Liver (tissue), 3 donors: Measurements from ENCODE around the gene TLE3.
"Not testable (repeated sequence)": the region's sequence is repeated elsewhere in the genome, so short reads cannot be mapped to it uniquely, and the experiment has no call there.

ENCODE experiments used
- EGR1 ChIP-seq, 2 donors: IDR thresholded peaks; 2 replicates each; pipeline ENCODE4 v1.6.1; 2016 to 2018; ENCODE audit warnings: antibody characterized with exemption in 2 of 2, low read depth in 2 of 2
- FOXA2 ChIP-seq: IDR thresholded peaks from 2 replicates; pipeline ENCODE4 v1.6.1; 2016; ENCODE audit warnings: antibody characterized with exemption
- GABPA ChIP-seq, 2 donors: IDR thresholded peaks in 1 of 2; conservative IDR thresholded peaks in 1 of 2; 2 replicates each; pipeline ENCODE4 v1.6.1; 2016; ENCODE audit warnings: antibody characterized with exemption in 2 of 2, mild to moderate bottlenecking in 1 of 2, moderate library complexity in 1 of 2
- MAX ChIP-seq: IDR thresholded peaks from 2 replicates; pipeline ENCODE4 v1.6.1; 2016; ENCODE audit warnings: antibody characterized with exemption
- TAF1 ChIP-seq: conservative IDR thresholded peaks from 2 replicates; pipeline ENCODE4 v1.6.1; 2016; ENCODE audit warnings: antibody characterized with exemption, mild to moderate bottlenecking
- TF ChIP-seq, protein P1 (sequence below): fragments of 150-350 bp; IDR thresholded peaks from 2 replicates; pipeline ENCODE4 v1.5.1; 2017; ENCODE audit warnings: improper control_type of control experiment, low read depth, low read length; ENCODE audit not compliant: missing input control
- donor health status: healthy.
- donor health status: healthy.

- not testable (repeated sequence) for TF ChIP-seq EGR1 (IDR thresholded peaks at IDR 0.05; ENCODE audit: low read depth in 2 of 2); MAX; TAF1; FOXA2; GABPA (IDR thresholded peaks at IDR 0.05 in 1 of 2, conservative IDR thresholded peaks at IDR 0.05 in 1 of 2)
- TF ChIP-seq, protein P1, sequence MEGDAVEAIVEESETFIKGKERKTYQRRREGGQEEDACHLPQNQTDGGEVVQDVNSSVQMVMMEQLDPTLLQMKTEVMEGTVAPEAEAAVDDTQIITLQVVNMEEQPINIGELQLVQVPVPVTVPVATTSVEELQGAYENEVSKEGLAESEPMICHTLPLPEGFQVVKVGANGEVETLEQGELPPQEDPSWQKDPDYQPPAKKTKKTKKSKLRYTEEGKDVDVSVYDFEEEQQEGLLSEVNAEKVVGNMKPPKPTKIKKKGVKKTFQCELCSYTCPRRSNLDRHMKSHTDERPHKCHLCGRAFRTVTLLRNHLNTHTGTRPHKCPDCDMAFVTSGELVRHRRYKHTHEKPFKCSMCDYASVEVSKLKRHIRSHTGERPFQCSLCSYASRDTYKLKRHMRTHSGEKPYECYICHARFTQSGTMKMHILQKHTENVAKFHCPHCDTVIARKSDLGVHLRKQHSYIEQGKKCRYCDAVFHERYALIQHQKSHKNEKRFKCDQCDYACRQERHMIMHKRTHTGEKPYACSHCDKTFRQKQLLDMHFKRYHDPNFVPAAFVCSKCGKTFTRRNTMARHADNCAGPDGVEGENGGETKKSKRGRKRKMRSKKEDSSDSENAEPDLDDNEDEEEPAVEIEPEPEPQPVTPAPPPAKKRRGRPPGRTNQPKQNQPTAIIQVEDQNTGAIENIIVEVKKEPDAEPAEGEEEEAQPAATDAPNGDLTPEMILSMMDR: not testable (repeated sequence)
Measured at GRCh38 chr15:70112572-70113303, 15.0 kb upstream of the TLE3 start.
